ENCODE results near the gene CMKLR1.

CMKLR1 gene

GRCh38 chr12:108254517-108255251 is 84.4 kb downstream of the CMKLR1 start:
- DNase-seq, result no peak
- TF ChIP-seq CTCF (IDR thresholded peaks at IDR 0.05; ENCODE audit: borderline replicate concordance, extremely low read depth, low read length, poor library complexity, severe bottlenecking) (no peak), EZH2 (IDR thresholded peaks at IDR 0.05; ENCODE audit: borderline replicate concordance, low read depth, low read length, severe bottlenecking) (no peak)

GRCh38 chr12:108254030-108254429 is 85.1 kb downstream of the CMKLR1 start:
- no peak overlapping the region for H3K27ac ChIP-seq (ENCODE audit: low read length)
- no peak overlapping the region for H3K4me3 ChIP-seq (ENCODE audit: low read depth in 1 of 2, low read length in 2 of 2)
- no peak for ATAC-seq (ENCODE audit: insufficient read depth, low read depth)
- H3K9me3 ChIP-seq (ENCODE audit: insufficient read depth, low read length, severe bottlenecking), result no peaks in the 10 kb centered on the region
- H3K4me2 ChIP-seq (ENCODE audit: insufficient read depth, low read length), result no peak overlapping the region
- DNase-seq, result no peak
- no peaks in the 10 kb centered on the region for H3K79me2 ChIP-seq (ENCODE audit: insufficient read depth, low read length)
- H3K4me1 ChIP-seq (ENCODE audit: insufficient read depth, low read length), result peaks cover 6% of the 10 kb centered on the region; the same call in 1 of the 2 replicates
- H4K20me1 ChIP-seq (ENCODE audit: insufficient read depth, low read length), result no peaks in the 10 kb centered on the region
- TF ChIP-seq EZH2 (IDR thresholded peaks at IDR 0.05; ENCODE audit: borderline replicate concordance, low read depth, low read length, severe bottlenecking) (no peak), CTCF (IDR thresholded peaks at IDR 0.05; ENCODE audit: borderline replicate concordance, extremely low read depth, low read length, poor library complexity, severe bottlenecking) (no peak)
- H3K9ac ChIP-seq (ENCODE audit: low read depth, low read length), result no peak overlapping the region
- H3K36me3 ChIP-seq (ENCODE audit: insufficient read depth, low read length), result no peaks in the 10 kb centered on the region
- no peak overlapping the region for H2AFZ ChIP-seq (ENCODE audit: low read depth, low read length)
- peaks cover 10% of the 10 kb centered on the region for H3K27me3 ChIP-seq (ENCODE audit: insufficient read depth, low read length, poor library complexity)

More at GRCh38 chr12:108254517-108255251, 84.4 kb downstream of the CMKLR1 start:
- Histone ChIP-seq H2AFZ (ENCODE audit: low read depth, low read length) (no peak overlapping the region), H4K20me1 (ENCODE audit: insufficient read depth, low read length) (no peaks in the 10 kb centered on the region), H3K27ac (ENCODE audit: low read length) (no peak overlapping the region), H3K9me3 (ENCODE audit: insufficient read depth, low read length, severe bottlenecking) (peaks cover 6% of the 10 kb centered on the region), H3K4me3 (ENCODE audit: low read depth in 1 of 2, low read length in 2 of 2) (no peak overlapping the region), H3K27me3 (ENCODE audit: insufficient read depth, low read length, poor library complexity) (peaks cover 10% of the 10 kb centered on the region), H3K79me2 (ENCODE audit: insufficient read depth, low read length) (no peaks in the 10 kb centered on the region), H3K36me3 (ENCODE audit: insufficient read depth, low read length) (no peaks in the 10 kb centered on the region), H3K4me2 (ENCODE audit: insufficient read depth, low read length) (no peak overlapping the region), H3K4me1 (ENCODE audit: insufficient read depth, low read length) (peaks cover 6% of the 10 kb centered on the region; the same call in 1 of the 2 replicates), H3K9ac (ENCODE audit: low read depth, low read length) (no peak overlapping the region)
- no peak for ATAC-seq (ENCODE audit: insufficient read depth, low read depth)

GRCh38 chr12:108253540-108253939 is 85.6 kb downstream of the CMKLR1 start:
- Histone ChIP-seq H3K27ac (ENCODE audit: low read length) (no peak overlapping the region), H4K20me1 (ENCODE audit: insufficient read depth, low read length) (no peaks in the 10 kb centered on the region), H3K4me2 (ENCODE audit: insufficient read depth, low read length) (no peak overlapping the region), H3K4me3 (ENCODE audit: low read depth in 1 of 2, low read length in 2 of 2) (no peak overlapping the region), H3K36me3 (ENCODE audit: insufficient read depth, low read length) (no peaks in the 10 kb centered on the region), H3K9ac (ENCODE audit: low read depth, low read length) (no peak overlapping the region), H3K9me3 (ENCODE audit: insufficient read depth, low read length, severe bottlenecking) (no peaks in the 10 kb centered on the region), H2AFZ (ENCODE audit: low read depth, low read length) (no peak overlapping the region), H3K4me1 (ENCODE audit: insufficient read depth, low read length) (peaks cover 6% of the 10 kb centered on the region; the same call in 1 of the 2 replicates), H3K27me3 (ENCODE audit: insufficient read depth, low read length, poor library complexity) (peaks cover 10% of the 10 kb centered on the region), H3K79me2 (ENCODE audit: insufficient read depth, low read length) (no peaks in the 10 kb centered on the region)
- peak; percentile 8 for DNase-seq
- TF ChIP-seq CTCF (IDR thresholded peaks at IDR 0.05; ENCODE audit: borderline replicate concordance, extremely low read depth, low read length, poor library complexity, severe bottlenecking) (no peak), EZH2 (IDR thresholded peaks at IDR 0.05; ENCODE audit: borderline replicate concordance, low read depth, low read length, severe bottlenecking) (no peak)
- ATAC-seq (ENCODE audit: insufficient read depth, low read depth), result no peak

Measured in DND-41 (cell line).